Jurkat, Clone E6-1 (cell line): Measurements from ENCODE around the gene INSRR.

ENCODE experiments used
- DNase-seq: peaks from one replicate; pipeline ENCODE4 v3.0.0-alpha.2; 2011; ENCODE audit warnings: low read depth, low spot score
- H3K4me3 ChIP-seq: 2 replicates; pipeline ENCODE4 v1.5.1; 2011; ENCODE audit warnings: mild to moderate bottlenecking, low read length, control low read depth, moderate library complexity

Gene INSRR

GRCh38 chr1:156814571-156815260 lies 44.2 kb downstream of the INSRR start:
- no peak for DNase-seq
- H3K4me3 ChIP-seq, result no peak overlapping the region

GRCh38 chr1:156813750-156814570 lies 45.0 kb downstream of the INSRR start:
- no peak overlapping the region for H3K4me3 ChIP-seq
- DNase-seq, result no peak

- no peak overlapping the region for H3K4me3 ChIP-seq
- DNase-seq, result no peak
These were observed 45.6 kb downstream of the INSRR start for GRCh38 chr1:156813298-156813697.

- no peak overlapping the region for H3K4me3 ChIP-seq
- no peak for DNase-seq
These were observed 46.5 kb downstream of the INSRR start for GRCh38 chr1:156812293-156812990.

GRCh38 chr1:156811168-156811567 lies 47.7 kb downstream of the INSRR start:
- DNase-seq, result no peak
- no peak overlapping the region for H3K4me3 ChIP-seq

DNA sequence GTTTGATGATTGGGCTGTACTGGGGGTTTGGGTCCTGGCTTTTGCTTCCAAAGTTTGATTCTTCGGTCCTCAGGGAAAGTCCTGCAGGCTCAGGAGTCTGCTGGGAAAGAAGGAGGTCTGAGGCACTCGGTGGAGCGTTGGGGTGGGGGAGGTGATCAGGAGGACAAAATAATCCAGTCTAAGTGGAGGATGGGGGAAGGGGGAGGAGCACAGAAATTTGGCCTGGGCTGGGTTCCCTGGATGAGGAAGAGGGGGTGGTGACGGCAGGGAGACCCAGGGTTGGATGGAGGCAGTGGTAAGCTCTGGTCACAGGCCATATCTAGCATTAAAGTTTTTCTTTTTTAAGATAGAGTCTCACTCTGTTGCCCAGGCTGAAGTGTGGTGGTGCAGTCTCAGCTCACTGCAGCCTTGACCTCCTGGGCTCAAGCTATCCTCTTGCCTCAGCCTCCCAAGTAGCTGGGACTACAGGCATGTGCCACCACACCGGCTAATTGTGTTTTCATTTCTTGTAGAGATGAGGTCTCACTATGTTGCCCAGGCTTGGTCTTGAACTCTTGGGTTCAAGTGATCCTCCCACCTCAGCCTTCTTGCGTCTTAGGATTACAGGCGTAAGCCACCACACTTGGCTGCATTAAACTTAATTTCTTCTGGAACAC lies 49.1 kb downstream of the INSRR start:
- no peak overlapping the region for H3K4me3 ChIP-seq
- no peak for DNase-seq

DNA sequence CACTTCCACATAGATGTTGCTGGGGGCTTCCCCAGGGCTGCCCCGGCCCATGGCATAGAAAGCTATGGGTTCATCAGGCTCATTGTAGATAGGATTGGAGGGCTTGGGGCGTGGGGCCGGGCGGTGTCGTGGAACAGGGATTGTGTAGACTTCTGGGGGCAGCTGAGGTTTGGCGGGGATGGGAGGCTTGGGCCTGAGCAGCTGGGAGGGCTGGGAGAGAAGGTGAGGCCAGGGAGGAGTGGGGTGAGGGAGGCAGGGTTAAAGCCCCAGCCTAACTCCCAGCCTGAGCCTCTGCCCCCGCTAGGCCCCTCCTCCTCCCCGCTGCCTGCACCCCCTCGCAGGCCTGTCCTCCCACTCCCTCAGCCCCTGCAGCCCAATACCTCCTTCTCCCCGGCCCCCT lies 49.6 kb downstream of the INSRR start:
- H3K4me3 ChIP-seq, result no peak overlapping the region
- DNase-seq, result no peak

- DNase-seq, result no peak
- no peak overlapping the region for H3K4me3 ChIP-seq
These were observed 50.5 kb downstream of the INSRR start for GRCh38 chr1:156808186-156809030.

DNA sequence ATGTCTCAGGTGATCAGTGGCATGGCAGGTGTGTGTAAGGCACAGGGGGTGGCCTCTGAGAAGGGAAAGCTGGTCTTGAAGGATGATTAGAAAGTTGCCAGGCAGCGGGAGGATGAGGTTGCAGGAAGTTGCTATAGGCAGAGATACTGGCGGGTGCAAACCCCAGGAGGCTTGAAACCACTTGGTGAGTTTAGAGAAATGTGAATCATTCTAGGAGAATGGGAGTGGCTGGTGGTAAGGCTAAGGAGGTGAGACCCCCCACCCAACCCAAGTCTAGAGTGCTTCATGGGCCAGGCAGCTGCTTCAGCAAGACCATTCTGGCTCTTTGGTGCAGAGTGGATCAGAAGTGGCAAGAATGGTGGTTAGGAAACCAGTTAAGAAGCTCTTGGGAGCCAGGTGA lies 51.3 kb downstream of the INSRR start:
- no peak for DNase-seq
- H3K4me3 ChIP-seq, result no peak overlapping the region

DNA sequence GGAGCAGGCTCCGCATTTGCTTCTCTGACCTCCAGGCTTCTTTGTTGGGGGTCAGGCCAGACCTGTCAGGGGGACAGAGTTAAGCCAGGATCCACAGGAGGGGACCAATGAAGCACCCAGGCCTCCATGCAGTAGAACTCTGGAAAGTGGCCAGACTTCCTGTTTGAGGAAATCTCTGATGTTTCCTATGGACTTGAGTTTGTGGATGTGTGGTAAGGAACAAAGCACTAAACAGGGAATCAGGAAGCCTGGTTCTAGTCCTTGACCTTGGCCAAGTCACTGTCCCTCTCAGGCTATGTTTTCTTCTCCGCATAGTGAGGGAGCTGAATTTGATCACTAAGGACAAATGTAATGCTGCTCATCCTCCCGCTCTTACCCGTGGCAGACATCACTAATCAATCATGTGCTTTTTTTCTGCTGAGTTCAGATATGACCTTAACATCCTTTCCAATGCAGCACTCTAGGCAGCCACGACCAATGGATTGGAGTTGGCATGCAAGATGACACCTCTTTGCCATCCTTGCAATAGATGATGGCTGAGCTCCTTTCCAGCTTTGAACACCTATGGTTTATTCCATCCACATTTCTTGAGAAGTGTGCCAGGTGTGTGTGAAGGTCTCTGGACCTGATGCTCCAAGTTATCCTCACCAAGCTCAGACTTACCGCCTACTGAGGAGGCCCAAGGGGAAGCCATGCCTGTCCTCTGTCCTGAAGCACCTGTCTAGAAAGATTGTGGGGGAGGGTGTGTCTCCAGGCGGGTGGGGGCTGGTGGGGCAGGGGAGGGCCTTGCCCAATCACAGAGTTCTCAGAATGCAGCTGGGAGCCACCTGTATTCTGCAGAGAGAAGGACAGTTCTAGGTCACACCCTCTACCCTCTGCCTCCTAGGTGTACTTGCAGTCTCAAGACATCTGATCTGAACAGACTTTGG lies 52.1 kb downstream of the INSRR start:
- H3K4me3 ChIP-seq, result no peak overlapping the region
- no peak for DNase-seq

- no peak for DNase-seq
- H3K4me3 ChIP-seq, result no peak overlapping the region
These were observed 53.0 kb downstream of the INSRR start for GRCh38 chr1:156805766-156806511.

- no peak overlapping the region for H3K4me3 ChIP-seq
- DNase-seq, result no peak
These were observed 54.2 kb downstream of the INSRR start for GRCh38 chr1:156804572-156805243.

- no peak overlapping the region for H3K4me3 ChIP-seq
- DNase-seq, result no peak
These were observed 54.9 kb downstream of the INSRR start for GRCh38 chr1:156804026-156804425.

- no peak overlapping the region for H3K4me3 ChIP-seq
- no peak for DNase-seq
These were observed 55.6 kb downstream of the INSRR start for GRCh38 chr1:156803086-156803851.

- H3K4me3 ChIP-seq, result no peak overlapping the region
These were observed 56.4 kb downstream of the INSRR start for GRCh38 chr1:156802421-156802935.

More at GRCh38 chr1:156802421-156802935, 56.4 kb downstream of the INSRR start:
- DNase-seq, result no peak
